Rectal smooth muscle tissue (tissue), 1 donor: ENCODE measurements around the gene PAN3.

ENCODE experiments used
- H3K27ac ChIP-seq: one replicate; pipeline ENCODE4 v1.7.0; 2013; ENCODE audit warnings: low read depth, low read length, inconsistent platforms
- H3K27me3 ChIP-seq: one replicate; pipeline ENCODE4 v1.7.0; 2013; ENCODE audit warnings: low read length; ENCODE audit not compliant: control insufficient read depth, insufficient read depth
- H3K36me3 ChIP-seq: one replicate; pipeline ENCODE4 v1.7.0; 2013; ENCODE audit warnings: low read length; ENCODE audit not compliant: control insufficient read depth, insufficient read depth
- H3K4me1 ChIP-seq: one replicate; pipeline ENCODE4 v1.7.0; 2013; ENCODE audit warnings: low read length; ENCODE audit not compliant: control insufficient read depth, insufficient read depth
- H3K4me3 ChIP-seq: one replicate; pipeline ENCODE4 v1.7.0; 2013; ENCODE audit warnings: low read length
- H3K9ac ChIP-seq: one replicate; pipeline ENCODE4 v1.7.0; 2013; ENCODE audit warnings: low read length

The PAN3 gene

DNA sequence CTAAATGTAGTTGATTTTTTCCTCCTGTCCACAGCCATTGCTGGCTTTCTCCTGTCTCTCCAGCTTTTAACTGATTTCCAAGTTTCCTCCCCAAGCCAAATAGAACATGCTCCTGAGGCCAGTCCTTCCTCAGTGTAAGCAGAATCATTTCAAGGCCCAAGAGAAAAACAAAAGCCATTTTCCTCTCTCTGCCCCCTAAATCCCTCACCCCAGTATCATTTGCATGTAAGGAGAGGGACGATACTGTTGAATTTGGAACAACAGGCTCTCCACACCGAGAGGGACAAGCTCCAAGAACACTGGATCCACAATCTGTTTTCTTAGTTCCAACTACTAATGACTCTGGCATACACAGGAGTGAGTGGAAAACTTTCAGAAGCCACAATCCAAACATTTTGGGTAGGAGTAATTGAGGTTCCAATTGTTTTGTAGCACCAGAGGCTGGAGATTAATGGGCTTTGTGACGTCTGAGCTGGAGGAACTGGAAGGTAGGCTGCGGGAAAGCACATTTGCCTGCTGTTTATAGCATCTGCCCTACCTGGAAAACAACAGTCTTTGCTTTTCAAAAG is 199.7 kb downstream of the PAN3 start:
- H3K4me1 ChIP-seq: no peaks in the 10 kb centered on the region
- H3K27ac ChIP-seq: no peak overlapping the region
- H3K4me3 ChIP-seq: no peak overlapping the region
- no peak overlapping the region for H3K9ac ChIP-seq
- H3K36me3 ChIP-seq: no peaks in the 10 kb centered on the region
- no peaks in the 10 kb centered on the region for H3K27me3 ChIP-seq

DNA sequence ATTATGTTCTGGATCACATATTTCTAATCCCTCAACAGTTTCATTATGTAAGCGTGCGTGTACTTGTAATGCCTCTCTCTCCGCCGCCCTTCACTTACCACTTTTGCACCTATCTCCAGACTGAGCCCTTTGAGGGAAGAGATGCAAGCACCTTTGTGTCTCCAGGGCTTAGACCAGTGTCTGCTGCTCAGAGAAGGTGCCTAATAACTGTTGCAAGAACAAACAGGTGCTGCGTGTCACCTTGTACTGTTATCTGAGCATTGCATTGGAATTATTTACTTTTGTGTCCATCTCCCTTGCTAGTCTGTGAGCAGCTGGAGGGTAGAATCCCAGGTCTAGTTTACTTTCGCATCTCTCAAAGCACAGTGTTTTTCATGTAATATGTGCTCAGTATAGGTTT is 200.4 kb downstream of the PAN3 start:
- no peak overlapping the region for H3K27ac ChIP-seq
- no peak overlapping the region for H3K9ac ChIP-seq
- H3K4me3 ChIP-seq: no peak overlapping the region
- no peaks in the 10 kb centered on the region for H3K27me3 ChIP-seq
- no peaks in the 10 kb centered on the region for H3K36me3 ChIP-seq
- H3K4me1 ChIP-seq: no peaks in the 10 kb centered on the region

DNA sequence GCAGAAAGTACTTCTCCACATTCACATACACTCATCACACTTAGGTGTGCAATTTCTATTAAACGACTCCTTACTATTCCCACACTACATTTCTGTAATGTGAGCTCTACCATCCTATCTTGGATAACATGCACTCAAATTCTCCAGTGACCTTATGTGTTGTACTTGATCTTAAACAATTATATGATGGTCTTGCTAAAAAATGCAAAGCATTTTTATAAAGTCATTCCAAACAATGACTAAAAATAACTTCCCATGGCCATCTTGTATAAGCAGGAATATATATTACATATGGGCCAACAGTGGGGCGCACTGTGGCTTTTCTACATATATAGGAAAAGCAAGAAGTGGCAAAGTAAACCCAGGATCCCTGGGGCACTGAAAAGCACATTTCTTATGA is 201.1 kb downstream of the PAN3 start:
- H3K27ac ChIP-seq: no peak overlapping the region
- no peak overlapping the region for H3K9ac ChIP-seq
- H3K27me3 ChIP-seq: no peaks in the 10 kb centered on the region
- H3K36me3 ChIP-seq: no peaks in the 10 kb centered on the region
- H3K4me3 ChIP-seq: no peak overlapping the region
- H3K4me1 ChIP-seq: no peaks in the 10 kb centered on the region

DNA sequence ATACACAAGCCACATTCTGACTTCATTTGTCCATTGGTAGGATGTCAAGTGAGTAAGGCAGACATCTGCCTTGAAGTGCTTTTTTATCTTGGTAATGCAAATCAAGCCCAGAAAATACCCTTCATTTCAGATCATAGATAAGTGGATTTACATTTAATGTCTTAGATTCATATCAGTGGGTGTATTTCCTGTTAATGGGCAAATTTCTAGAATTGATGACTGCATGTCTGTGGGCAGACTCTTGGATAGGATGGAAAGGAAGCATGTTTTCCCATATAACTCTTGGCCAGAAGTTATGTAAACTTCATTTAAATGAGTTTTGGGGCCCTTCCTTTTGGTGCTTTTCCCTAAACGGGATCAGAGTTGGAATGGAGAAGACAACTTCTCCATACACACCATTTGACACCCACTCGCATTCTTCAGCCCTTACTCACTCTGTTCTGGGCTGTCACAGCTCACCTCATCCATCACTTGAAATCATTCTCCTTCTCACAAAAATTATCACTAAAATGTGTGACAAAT is 202.0 kb downstream of the PAN3 start:
- Histone ChIP-seq H3K36me3 (no peaks in the 10 kb centered on the region), H3K9ac (no peak overlapping the region), H3K27ac (no peak overlapping the region), H3K27me3 (no peaks in the 10 kb centered on the region), H3K4me3 (no peak overlapping the region), H3K4me1 (no peaks in the 10 kb centered on the region)

DNA sequence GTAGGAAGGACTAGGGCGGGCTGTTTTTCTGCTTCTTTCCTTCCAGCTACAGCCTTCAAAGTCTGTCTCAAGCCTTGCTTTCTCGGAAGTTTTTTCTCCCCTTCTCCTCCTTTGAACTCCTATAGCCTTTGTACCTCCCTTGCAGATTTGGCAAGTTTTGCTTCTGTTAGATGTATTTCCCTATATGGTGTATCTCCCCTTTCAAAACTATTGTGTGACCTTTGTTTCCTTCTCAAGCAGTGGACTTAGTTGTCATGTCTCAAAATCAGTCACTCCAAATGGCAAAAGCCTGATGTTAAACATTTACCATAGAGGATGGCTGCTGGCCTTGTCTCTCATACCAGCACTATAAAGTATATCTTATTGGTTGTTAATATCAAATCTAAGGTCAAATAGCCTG is 203.9 kb downstream of the PAN3 start:
- Histone ChIP-seq H3K36me3 (no peaks in the 10 kb centered on the region), H3K9ac (no peak overlapping the region), H3K4me1 (no peaks in the 10 kb centered on the region), H3K27me3 (no peaks in the 10 kb centered on the region), H3K27ac (no peak overlapping the region), H3K4me3 (no peak overlapping the region)

DNA sequence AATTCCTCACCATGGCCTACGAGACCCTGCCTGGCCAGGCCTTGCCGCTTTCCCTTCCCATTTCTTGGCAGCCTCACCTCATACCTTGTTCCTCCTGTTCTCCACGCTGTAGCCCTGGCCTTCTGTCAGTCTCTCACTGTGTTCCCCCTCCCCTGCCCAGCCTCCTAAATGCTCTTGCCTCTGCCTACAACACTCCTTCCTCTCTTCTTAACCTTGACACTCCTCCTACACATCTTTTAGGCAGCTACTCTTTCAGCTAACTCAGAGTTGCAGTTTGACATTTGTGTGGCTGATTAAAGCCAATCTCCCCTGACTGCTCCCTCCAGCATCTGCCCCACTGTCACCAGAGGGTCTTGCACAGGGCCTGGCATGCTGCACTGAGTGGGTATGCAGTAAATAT is 205.8 kb downstream of the PAN3 start:
- H3K27me3 ChIP-seq: no peaks in the 10 kb centered on the region
- H3K9ac ChIP-seq: no peak overlapping the region
- no peaks in the 10 kb centered on the region for H3K4me1 ChIP-seq
- no peak overlapping the region for H3K27ac ChIP-seq
- no peaks in the 10 kb centered on the region for H3K36me3 ChIP-seq
- no peak overlapping the region for H3K4me3 ChIP-seq
